Stimulated activated CD4-positive, alpha-beta T cell treated with anti-CD3 and anti-CD28 coated beads, Interleukin-15, amount 100 ng/mL, for 48 hours (primary cell): ENCODE data around the gene RAD21L1.

Source experiments
- DNase-seq, 2 donors: peaks; one replicate each; pipeline ENCODE4 v3.0.0-alpha.2; 2020; ENCODE audit warnings: low read depth in 2 of 2

Gene RAD21L1

DNA sequence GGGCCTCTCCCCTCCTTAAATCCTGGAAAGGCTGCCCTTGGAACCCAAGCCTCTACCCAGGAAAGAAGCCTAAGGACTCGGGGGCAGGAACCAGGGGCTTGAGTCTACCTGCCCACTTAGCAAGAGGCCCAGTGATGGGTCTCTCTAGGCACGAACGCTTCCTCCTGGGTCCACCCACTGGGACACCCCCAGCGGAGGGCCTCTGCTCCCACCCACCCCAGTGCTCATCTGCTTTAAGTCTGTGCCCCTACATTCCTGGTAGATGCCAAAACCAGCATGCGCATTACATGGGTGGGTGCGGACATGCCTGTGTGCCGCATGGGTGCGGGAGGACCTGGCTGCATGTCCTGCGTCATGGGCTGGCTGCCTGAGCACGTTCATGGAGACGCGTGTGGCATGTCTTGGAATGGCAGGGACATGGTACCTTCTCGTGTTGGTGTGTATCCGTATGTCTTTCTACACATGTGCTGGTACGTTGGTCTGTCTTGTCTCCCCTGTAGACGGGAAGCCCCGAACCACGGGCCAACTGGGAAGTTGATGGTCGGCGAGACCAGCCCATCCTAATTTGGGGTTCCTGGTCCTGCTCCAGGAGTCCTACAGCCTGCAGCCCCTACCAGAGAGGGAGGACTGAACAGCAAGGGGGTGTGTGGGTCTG is 69.6 kb downstream of the RAD21L1 start:
- no peak for DNase-seq

DNA sequence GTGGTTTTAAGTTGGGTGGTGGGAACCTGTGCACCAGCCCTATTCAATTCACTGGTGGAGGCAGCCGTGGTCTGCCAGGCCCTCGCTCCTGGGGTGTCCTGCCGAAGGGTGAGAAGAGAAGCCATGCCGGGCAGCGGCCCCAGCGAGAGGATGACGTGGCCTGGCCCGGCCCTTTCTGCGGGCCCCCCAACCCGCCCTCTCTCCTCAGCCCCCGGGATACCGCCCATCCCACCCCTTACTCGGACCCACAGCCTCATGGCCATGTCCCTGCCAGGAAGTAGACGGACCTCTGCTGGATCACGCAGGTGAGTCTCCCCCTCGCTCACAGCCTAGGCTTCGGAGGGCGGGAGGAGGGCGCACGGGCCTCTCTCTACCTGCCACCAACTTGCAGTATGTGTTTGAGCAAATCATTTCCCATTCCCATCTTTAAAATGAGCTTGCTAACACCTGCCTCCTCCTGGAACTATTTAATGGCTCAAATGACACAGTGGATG is 70.3 kb downstream of the RAD21L1 start:
- DNase-seq = no peak

DNA sequence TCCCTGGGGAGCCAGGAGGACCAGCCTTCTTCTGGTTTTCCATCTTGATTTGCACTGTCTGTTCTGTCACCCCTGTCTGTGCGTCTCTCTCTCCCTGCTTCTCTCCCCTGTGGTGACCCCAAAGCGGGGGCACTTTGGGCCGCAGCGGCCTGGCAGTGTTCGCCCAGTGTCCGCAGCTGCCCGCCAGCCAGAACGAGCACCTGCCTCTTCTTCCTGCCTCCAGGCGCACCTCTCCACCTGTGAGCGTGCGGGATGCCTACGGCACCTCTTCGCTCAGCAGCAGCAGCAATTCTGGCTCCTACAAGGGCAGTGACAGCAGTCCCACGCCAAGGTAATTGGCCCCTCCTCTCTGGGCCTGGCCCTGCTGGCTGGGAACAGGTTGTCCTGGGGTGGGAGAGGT is 71.1 kb downstream of the RAD21L1 start:
- no peak for DNase-seq

DNA sequence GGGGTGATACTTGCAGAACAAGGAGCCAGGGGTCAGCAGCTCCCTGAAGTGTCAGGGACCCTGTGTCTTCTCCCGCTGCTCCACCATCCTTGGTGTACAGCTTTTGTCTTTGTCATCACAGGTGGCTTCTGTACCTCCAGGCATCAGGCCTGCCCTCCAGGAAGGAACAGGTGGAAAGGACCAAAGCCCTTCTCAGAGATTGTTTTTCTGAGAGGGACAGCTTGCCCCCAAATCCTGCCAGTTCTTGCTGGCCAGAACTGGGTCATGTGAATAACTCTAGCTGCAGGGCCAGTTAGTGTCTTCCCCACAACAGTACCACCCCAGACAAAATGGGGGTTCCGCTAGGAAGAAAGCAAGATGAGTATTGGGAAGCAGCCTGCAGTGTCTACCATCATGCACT is 71.6 kb downstream of the RAD21L1 start:
- no peak for DNase-seq

DNA sequence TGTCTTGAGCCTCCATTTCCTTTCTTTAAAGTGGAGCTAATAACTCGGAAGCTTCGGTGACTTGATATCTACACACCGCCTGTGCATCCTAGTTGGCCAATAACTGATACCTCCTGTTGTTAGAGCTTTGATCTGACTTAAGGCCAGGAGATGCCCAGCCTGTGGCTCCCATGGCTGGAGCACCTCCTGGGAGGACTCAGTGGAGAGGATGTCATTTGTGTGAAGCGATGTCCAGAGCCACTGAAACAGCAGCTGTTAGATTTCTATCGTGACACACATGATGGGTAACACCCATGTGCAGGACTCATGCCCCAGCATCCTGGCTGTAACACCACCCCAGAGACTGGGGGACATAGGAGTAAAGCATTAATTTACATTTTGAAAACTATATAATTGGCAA is 72.3 kb downstream of the RAD21L1 start:
- DNase-seq = no peak

DNA sequence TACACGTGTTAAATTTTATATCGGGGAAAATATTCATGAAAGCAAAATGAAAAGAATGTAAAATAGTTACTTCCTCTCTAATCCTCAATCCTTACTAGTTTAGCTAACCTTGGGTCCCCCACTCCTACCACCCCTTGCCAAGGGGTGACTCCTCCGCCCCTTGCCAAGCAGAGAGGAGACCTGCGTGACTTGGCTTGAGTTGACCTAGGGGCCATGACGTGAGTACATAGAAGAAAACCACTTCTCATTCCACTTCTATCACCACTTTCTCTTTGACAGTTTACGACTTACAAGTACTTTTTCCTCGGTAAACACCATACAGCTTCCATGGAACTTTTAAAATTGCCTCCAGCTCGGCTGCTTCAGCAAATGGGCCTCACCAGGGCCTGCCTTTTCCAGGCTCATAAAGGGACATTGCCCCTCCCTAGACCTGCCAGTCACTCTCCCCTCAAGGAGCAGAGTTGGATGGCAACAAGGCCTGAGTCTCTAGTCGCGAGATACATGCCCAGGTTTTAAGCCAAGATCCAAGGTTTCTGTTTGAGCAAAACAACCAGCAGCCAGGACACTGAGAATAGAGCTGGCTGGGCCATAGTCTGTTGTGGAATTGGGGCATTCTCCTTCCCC is 73.2 kb downstream of the RAD21L1 start:
- no peak for DNase-seq

DNA sequence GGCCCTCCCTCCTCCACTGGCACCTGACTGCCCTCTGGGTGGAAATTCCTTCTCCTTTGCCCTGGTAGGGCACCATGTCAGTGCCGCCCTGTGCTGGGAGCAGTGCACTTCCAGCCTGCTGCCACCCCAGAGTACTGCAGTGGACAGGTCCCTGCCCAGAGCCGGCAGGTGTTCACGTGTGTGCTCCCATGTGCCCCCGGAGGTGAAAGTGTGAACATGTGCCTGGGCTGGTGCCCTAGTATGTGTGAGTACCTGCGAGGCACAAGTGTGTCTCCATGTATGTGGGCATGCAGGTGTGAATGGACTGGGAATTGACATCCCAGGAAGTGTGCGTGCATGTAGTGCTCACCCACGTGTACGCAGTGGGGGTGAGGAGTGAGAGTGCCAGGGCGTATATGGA is 73.7 kb downstream of the RAD21L1 start:
- DNase-seq = peak in 1 of 2 donors; percentile 31

DNA sequence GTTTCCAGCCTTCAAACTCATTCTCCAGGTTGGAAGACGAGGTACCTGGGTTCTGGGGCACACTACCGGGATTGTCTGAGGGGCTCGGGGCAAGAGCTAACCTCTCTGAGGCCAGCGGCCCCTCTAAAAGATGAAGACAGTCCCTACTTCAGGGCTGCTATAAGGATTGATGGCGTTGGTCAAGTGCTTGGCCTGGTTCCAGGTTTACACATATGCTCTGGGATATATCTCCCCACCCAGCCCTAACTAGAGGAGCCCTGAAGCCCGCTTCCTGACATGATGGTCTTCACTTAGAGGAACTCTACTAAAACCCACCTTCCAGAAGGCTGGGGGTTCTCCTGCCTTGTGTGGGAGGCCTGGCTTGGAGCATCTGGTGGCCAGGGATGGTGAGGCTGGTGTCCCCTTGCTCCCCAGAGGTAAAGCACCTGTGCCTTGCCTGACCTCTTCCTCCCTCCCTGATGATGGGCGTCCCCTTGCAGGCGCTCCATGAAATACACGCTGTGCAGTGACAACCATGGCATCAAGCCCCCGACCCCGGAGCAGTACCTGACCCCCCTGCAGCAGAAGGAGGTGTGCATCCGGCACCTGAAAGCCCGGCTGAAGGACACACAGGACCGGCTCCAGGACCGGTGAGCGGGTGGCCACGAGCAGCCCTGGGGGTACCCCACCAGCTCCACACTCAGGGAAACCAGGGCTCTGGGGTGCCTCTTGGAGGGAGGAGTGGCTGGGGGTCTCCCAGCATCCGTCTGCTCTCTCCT is 74.4 kb downstream of the RAD21L1 start:
- no peak for DNase-seq

DNA sequence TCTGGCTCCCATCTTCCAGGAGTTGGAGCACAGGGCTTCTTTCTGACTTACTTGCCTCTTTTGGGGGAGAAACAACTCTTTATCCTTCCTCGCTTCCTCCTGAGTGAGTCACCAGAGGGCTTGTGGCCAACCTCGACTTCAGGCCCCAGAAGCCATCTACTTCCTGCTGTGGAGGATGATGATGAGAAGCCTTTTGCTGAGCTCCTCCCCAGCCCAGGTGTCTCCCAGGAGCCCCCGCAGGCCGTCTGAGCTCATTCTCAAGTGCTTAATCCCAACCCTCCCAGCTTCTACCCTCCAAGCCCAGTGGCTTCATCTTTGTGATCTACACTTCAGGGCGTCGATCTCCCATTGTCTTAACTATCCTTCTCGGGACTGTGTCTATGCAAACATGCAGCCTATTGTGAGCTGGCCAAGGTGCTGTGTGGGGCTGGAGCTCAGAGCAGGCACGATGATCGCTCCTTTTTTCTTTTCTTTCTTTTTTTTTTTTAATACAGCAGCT is 75.2 kb downstream of the RAD21L1 start:
- peak; percentile 36 to 43 for DNase-seq

DNA sequence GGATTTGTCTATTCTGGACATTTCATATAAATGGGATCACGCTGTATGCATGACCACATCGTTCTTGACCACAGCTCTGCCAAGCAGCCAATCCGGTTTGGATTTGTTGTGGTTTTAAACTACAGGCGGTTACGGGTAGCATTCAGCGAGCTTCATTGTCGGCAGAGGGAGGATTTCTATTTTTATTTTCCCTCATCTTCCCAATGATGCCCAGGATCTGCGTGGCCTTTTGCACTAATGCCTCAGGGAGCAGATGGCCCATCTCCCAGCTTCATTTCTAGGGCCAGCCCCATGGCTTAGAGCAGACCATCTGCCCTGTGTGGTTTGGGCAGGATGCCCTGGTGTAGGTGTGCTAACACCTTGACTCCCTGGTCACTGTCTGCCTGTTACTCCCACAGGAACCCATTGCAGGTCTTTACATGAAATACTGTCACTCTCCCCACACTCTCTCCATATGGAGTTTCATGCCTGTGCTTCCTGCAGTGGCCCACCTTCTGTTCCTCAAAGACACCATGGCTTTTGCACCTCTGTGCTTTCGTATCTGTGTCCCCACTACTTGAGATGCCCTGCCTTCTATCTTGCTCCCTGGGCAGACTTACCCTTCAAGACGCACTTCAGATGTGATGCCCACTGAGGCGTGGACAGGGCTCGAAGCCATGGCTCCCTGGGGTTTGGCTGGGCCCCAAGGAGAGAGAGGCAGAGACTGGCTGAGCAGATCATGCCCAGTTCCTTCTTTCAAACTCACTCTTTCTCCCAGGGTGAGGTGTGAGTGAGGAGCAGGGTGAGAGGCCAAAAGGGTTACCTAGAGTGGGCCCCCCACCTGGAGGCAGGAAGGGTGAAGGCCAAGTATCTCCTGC is 77.1 kb downstream of the RAD21L1 start:
- no peak for DNase-seq

DNA sequence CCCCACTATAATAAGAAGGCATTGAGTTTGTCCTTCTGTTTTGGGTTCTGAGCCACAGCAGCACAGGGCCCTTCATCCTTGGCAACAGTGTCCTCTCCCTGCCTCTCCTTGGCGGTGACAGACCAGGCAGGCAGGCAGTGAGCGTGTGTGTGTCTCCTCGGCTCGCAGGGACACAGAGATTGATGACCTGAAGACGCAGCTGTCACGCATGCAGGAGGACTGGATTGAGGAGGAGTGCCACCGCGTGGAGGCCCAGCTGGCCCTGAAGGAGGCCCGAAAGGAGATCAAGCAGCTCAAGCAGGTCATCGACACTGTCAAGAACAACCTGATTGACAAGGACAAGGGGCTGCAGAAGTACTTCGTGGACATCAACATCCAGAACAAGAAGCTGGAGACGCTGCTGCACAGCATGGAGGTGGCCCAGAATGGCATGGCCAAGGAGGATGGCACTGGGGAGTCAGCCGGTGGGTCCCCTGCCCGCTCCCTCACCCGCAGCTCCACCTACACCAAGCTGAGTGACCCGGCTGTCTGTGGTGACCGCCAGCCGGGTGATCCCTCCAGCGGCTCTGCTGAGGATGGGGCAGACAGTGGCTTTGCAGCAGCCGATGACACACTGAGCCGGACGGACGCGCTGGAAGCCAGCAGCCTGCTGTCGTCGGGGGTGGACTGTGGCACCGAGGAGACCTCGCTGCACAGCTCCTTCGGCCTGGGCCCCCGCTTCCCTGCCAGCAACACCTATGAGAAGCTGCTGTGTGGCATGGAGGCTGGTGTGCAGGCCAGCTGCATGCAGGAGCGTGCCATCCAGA is 79.1 kb downstream of the RAD21L1 start:
- DNase-seq = no peak
